ENCODE results near the gene LRP8. TPM values are rescaled to one million over a fixed set of nuclear protein-coding genes. Genes with fewer than 3 reads are reported as not detected.

Gene LRP8
- total and polyA plus RNA-seq, 2 of the 13 experiments (the other 11 are each of a cell fraction or from before 2014, with no cell fraction given), result 17.3 to 17.4 TPM

GRCh38 chr1:53376742-53377437, 49.0 kb upstream of the LRP8 start:
- FAIRE-seq (no peak), ATAC-seq (no peak), DNase-seq (ENCODE audit: low spot score) (no peak)
- no peaks in the 10 kb centered on the region for H3K36me3 ChIP-seq (replicated peaks in 1 of 2; ENCODE audit: control insufficient read depth in 1 of 2, insufficient read depth in 2 of 2, low read length in 2 of 2)
- no peak overlapping the region for H2AFZ ChIP-seq (ENCODE audit: low read length)
- ChIA-PET POLR2A (no interaction called here), CTCF (ENCODE audit: low intra/inter-chr PET ratio, low total read pairs) (no interaction called here)
- peaks cover 26% of the 10 kb centered on the region for H3K4me1 ChIP-seq (ENCODE audit: insufficient read depth, low read length)
- H3K9me3 ChIP-seq (ENCODE audit: low read length), result no peaks in the 10 kb centered on the region
- H3K79me2 ChIP-seq (ENCODE audit: insufficient read depth, low read length), result no peaks in the 10 kb centered on the region
- BruUV-seq (replicated peaks), result no TSS peak
- 81% methylated on average over 14 of the region's 14 CpGs for WGBS (ENCODE audit: low lambda C conversion rate)
- TF ChIP-seq, protein P1, sequence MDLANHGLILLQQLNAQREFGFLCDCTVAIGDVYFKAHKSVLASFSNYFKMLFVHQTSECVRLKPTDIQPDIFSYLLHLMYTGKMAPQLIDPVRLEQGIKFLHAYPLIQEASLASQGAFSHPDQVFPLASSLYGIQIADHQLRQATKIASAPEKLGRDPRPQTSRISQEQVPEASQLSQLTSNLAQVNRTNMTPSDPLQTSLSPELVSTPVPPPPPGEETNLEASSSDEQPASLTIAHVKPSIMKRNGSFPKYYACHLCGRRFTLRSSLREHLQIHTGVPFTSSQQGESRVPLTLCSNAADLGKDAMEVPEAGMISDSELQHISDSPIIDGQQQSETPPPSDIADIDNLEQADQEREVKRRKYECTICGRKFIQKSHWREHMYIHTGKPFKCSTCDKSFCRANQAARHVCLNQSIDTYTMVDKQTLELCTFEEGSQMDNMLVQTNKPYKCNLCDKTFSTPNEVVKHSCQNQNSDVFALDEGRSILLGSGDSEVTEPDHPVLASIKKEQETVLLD (CRISPR knock-in tag; IDR thresholded peaks at IDR 0.05; ENCODE audit: low read depth), result no peak
- TF ChIP-seq PRPF4 (IDR thresholded peaks at IDR 0.05; ENCODE audit: low read depth, low read length, poor library complexity, severe bottlenecking) (no peak), STAT5B (CRISPR knock-in tag; IDR thresholded peaks at IDR 0.05) (no peak), NFATC3 (CRISPR knock-in tag; IDR thresholded peaks at IDR 0.05) (no peak), ZEB1 (IDR thresholded peaks at IDR 0.05; ENCODE audit: insufficient replicate concordance, low read depth) (no peak), SP1 (IDR thresholded peaks at IDR 0.05) (no peak), SP1 (CRISPR knock-in tag; IDR thresholded peaks at IDR 0.05) (no peak), TOE1 (CRISPR knock-in tag; IDR thresholded peaks at IDR 0.05) (no peak), GZF1 (CRISPR knock-in tag; IDR thresholded peaks at IDR 0.05) (no peak)
- TF ChIP-seq, protein P2, sequence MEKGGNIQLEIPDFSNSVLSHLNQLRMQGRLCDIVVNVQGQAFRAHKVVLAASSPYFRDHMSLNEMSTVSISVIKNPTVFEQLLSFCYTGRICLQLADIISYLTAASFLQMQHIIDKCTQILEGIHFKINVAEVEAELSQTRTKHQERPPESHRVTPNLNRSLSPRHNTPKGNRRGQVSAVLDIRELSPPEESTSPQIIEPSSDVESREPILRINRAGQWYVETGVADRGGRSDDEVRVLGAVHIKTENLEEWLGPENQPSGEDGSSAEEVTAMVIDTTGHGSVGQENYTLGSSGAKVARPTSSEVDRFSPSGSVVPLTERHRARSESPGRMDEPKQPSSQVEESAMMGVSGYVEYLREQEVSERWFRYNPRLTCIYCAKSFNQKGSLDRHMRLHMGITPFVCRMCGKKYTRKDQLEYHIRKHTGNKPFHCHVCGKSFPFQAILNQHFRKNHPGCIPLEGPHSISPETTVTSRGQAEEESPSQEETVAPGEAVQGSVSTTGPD (CRISPR knock-in tag; IDR thresholded peaks at IDR 0.05), result no peak
- H4K20me1 ChIP-seq (ENCODE audit: insufficient read depth, low read length), result no peaks in the 10 kb centered on the region; the same call in 1 of the 2 replicates
- no peak overlapping the region for H3K27ac ChIP-seq (ENCODE audit: extremely low read length, insufficient read depth, low read length)
- in situ Hi-C loops (cut with HindIII; ENCODE audit: extremely low pct_ligation_motif_present, low pct_unique_long_range_greater_than_20kb) (no loop called here), intact Hi-C loops (cut with micrococcal nuclease; ENCODE audit: unreplicated experiment) (no loop called here)
- no peak overlapping the region for H3K4me3 ChIP-seq (replicated peaks in 1 of 3; ENCODE audit: insufficient read depth in 1 of 3, low read depth in 2 of 3, low read length in 3 of 3)
- H3K27me3 ChIP-seq (ENCODE audit: control insufficient read depth in 1 of 2, insufficient read depth in 2 of 2, low read length in 2 of 2), result peaks cover 0 to 39% of the 10 kb centered on the region in 2 experiments; a peak in 3 of 5 replicates
- no peak overlapping the region for H3K9ac ChIP-seq (ENCODE audit: insufficient read depth, low read depth, low read length)
- H3K4me2 ChIP-seq (ENCODE audit: low read depth, low read length), result no peak overlapping the region
